B cell (primary cell): ENCODE measurements around the gene EMP2. TPM values are rescaled to one million over a fixed set of nuclear protein-coding genes. Genes with fewer than 3 reads are reported as not detected.

Experiments
- polyA plus RNA-seq: library from polyadenylated mRNA; depleted of rRNA; stranded (reverse); fragments of >200 nt; gene quantifications from 2 replicates; pipeline ENCODE4 v1.2.3, GENCODE V29; 2012
- small RNA-seq: library from RNA; depleted of rRNA; stranded (forward); fragments of <200 nt; gene quantifications from one replicate; pipeline ENCODE3, GENCODE V24; 2012; ENCODE audit warnings: low replicate concordance, low read depth; ENCODE audit not compliant: insufficient read length
- total RNA-seq, 2 donors: library from RNA; stranded (reverse); fragments of 120-200 nt in 1 of 2; gene quantifications; 1 replicate in 1 of 2; 2 replicates in 1 of 2; pipeline versions ENCODE4 v1.2.3 to v1.2.4, GENCODE V29; 2013 to 2022

The EMP2 gene
- total and polyA plus RNA-seq, 2 donors (not counting 1 experiment from before 2014, with no cell fraction given) = 0.01 TPM; not detected in 1

Small RNAs within 50 kb of the gene (small RNA-seq; reads per million reads assigned to genes)
- not detected for gene RNU6-633P

Other genes starting within 250 kb of the EMP2 start
- 63.7 and 67.5 TPM in 2 replicates for gene ATF7IP2, start 194.5 kb downstream of the EMP2 start, total RNA-seq
- 105 and 164 TPM in 2 replicates for gene ATF7IP2, start 194.5 kb downstream of the EMP2 start, polyA plus RNA-seq
- 0.42 TPM in 1 of 2 replicates, not detected in the other for gene TEKT5, start 114.3 kb upstream of the EMP2 start, total RNA-seq
- 0.25 and 0.57 TPM in 2 replicates for gene TEKT5, start 114.3 kb upstream of the EMP2 start, polyA plus RNA-seq
- 54.3 and 67.3 TPM in 2 replicates for gene NUBP1, start 163.2 kb upstream of the EMP2 start, total RNA-seq
- gene NUBP1, start 163.2 kb upstream of the EMP2 start, polyA plus RNA-seq = 47.3 and 47.7 TPM in 2 replicates
- gene TVP23A, start 238.2 kb upstream of the EMP2 start, total RNA-seq = 2.6 and 3.2 TPM in 2 replicates
- 0.27 and 0.37 TPM in 2 replicates for gene TVP23A, start 238.2 kb upstream of the EMP2 start, polyA plus RNA-seq